ENCODE data around the gene LRFN4.

GRCh38 chr11:66855574-66856495 is 1.0 kb upstream of the LRFN4 start:
- TF ChIP-seq, protein P1, sequence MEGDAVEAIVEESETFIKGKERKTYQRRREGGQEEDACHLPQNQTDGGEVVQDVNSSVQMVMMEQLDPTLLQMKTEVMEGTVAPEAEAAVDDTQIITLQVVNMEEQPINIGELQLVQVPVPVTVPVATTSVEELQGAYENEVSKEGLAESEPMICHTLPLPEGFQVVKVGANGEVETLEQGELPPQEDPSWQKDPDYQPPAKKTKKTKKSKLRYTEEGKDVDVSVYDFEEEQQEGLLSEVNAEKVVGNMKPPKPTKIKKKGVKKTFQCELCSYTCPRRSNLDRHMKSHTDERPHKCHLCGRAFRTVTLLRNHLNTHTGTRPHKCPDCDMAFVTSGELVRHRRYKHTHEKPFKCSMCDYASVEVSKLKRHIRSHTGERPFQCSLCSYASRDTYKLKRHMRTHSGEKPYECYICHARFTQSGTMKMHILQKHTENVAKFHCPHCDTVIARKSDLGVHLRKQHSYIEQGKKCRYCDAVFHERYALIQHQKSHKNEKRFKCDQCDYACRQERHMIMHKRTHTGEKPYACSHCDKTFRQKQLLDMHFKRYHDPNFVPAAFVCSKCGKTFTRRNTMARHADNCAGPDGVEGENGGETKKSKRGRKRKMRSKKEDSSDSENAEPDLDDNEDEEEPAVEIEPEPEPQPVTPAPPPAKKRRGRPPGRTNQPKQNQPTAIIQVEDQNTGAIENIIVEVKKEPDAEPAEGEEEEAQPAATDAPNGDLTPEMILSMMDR (CRISPR knock-in tag; IDR thresholded peaks at IDR 0.05), result no peak
- TF ChIP-seq NFYB (CRISPR knock-in tag; IDR thresholded peaks at IDR 0.05) (peak; percentile 47), CEBPG (CRISPR knock-in tag; IDR thresholded peaks at IDR 0.05) (no peak), HCFC1 (IDR thresholded peaks at IDR 0.05; ENCODE audit: low read depth, low read length) (no peak), EZH2 (conservative IDR thresholded peaks at IDR 0.05; ENCODE audit: low read depth, low read length) (no peak)
